Panc1 (cell line): ENCODE data around the gene TMEM156. TPM values are rescaled to one million over a fixed set of nuclear protein-coding genes. Genes with fewer than 3 reads are reported as not detected.

ENCODE experiments used
- ATAC-seq: fragments of 200-7000 bp; cut with Tn5 transposase; 2 replicates; pipeline ENCODE4 v1.9.1; 2020; ENCODE audit warnings: mild to moderate bottlenecking, moderate library complexity
- BruUV-seq: library from RNA; stranded (reverse); fragments of 400-500 nt; replicated peaks from 2 replicates; lab custom pipeline; 2021; lab: Mats Ljungman, UMichigan
- CTCF ChIA-PET: fragments of 300-600 bp; sonication (Branson Sonifier 250); formaldehyde crosslinking; loops from one replicate; lab custom pipeline; 2022; ENCODE audit warnings: antibody characterized with exemption; lab: Charles Lee
- POLR2A ChIA-PET: fragments of 300-600 bp; sonication (Branson Sonifier 250); formaldehyde crosslinking; loops from one replicate; lab custom pipeline; 2022; ENCODE audit warnings: antibody characterized with exemption; lab: Charles Lee
- DNase-seq: peaks from one replicate; pipeline ENCODE4 v3.0.0-alpha.2; 2010; ENCODE audit warnings: low read depth, low spot score
- H3K27ac ChIP-seq: 2 replicates; pipeline ENCODE4 v1.5.1; 2011; ENCODE audit warnings: mild to moderate bottlenecking, low read length, inconsistent platforms
- H3K27me3 ChIP-seq: fragments of 200-500 bp; sonication (Bioruptor generic); 2 replicates; pipeline ENCODE4 v1.6.0; 2014; ENCODE audit warnings: low read length, inconsistent platforms; ENCODE audit not compliant: control insufficient read depth, insufficient read depth
- H3K36me3 ChIP-seq: fragments of 200-500 bp; sonication (Bioruptor generic); 2 replicates; pipeline ENCODE4 v1.5.1; 2014; ENCODE audit warnings: inconsistent platforms, mild to moderate bottlenecking, low read length, moderate library complexity; ENCODE audit not compliant: control insufficient read depth, insufficient read depth
- H3K4me1 ChIP-seq: 2 replicates; pipeline ENCODE4 v1.5.1; 2011; ENCODE audit warnings: inconsistent platforms, mild to moderate bottlenecking, low read length, moderate library complexity; ENCODE audit not compliant: control insufficient read depth, insufficient read depth
- H3K4me3 ChIP-seq, 2 experiments: 2 replicates each; pipeline ENCODE4 v1.5.1; 2011 to 2012; ENCODE audit warnings: low read depth in 2 of 2, low read length in 2 of 2, mild to moderate bottlenecking in 2 of 2, inconsistent platforms in 1 of 2, moderate library complexity in 1 of 2
- H3K9me3 ChIP-seq: fragments of 200-500 bp; sonication (Bioruptor generic); 2 replicates; pipeline ENCODE4 v1.5.1; 2014; ENCODE audit warnings: low read depth, mild to moderate bottlenecking, inconsistent platforms, low read length, moderate library complexity; ENCODE audit not compliant: control insufficient read depth, insufficient read depth
- POLR2AphosphoS5 ChIP-seq: IDR thresholded peaks from 2 replicates; pipeline ENCODE4 v1.6.1; 2012; ENCODE audit warnings: mild to moderate bottlenecking, low read depth, low read length, moderate library complexity
- SIN3A ChIP-seq: IDR thresholded peaks from 2 replicates; pipeline ENCODE4 v1.6.1; 2012; ENCODE audit warnings: low read depth, mild to moderate bottlenecking, low read length, moderate library complexity, borderline replicate concordance; ENCODE audit not compliant: insufficient read depth
- TCF7L2 ChIP-seq: IDR thresholded peaks from 2 replicates; pipeline ENCODE4 v1.6.1; 2011; ENCODE audit warnings: mild to moderate bottlenecking, low read depth, low read length, inconsistent platforms
- in situ Hi-C: cut with HindIII; loops from 2 replicates; pipeline ENCODE4 v1.10.0; 2016; ENCODE audit warnings: low sequenced_read_pairs, low pct_unique_long_range_greater_than_20kb
- intact Hi-C: fragments of 100-400 bp; cut with micrococcal nuclease; formaldehyde crosslinking; loops from one replicate; pipeline ENCODE4 v1.10.0; 2022; ENCODE audit not compliant: unreplicated experiment
- total RNA-seq: library from RNA; stranded (reverse); gene quantifications from one replicate; pipeline ENCODE4 v1.2.1, GENCODE V29; 2021; ENCODE audit not compliant: unreplicated experiment
- TF ChIP-seq, protein P1 (sequence below): fragments of 450-650 bp; IDR thresholded peaks from 2 replicates; pipeline ENCODE4 v1.5.1; 2017; ENCODE audit warnings: mild to moderate bottlenecking
- TF ChIP-seq, protein P2 (sequence below), 2 experiments: IDR thresholded peaks; 2 replicates each; pipeline ENCODE4 v1.6.1; 2011 to 2012; ENCODE audit warnings: low read depth in 2 of 2, control low read depth in 1 of 2, low read length in 1 of 2, mild to moderate bottlenecking in 1 of 2, moderate library complexity in 1 of 2; ENCODE audit not compliant: insufficient read depth in 1 of 2

Gene TMEM156
- total RNA-seq, 1 experiment from 2014 or later = 5.8 TPM

DNA sequence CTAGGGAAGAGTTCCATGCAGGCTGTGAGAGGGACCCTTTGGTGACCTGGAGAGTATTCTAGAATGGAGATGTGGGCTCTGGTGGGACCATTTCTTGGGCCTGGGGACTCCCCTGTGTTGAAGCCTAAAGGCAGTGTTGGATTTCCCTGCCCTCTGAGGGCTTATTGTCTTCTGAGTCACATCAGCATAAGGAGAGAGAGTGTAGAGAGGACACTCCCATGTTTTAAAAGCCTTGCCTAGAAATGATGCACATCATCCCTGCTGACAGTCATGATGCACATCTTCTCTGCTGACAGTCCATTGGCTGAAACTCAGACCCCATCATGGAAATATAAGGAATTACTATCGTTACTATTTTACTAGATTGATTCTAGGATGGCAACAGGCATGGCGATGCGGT is 112.7 kb downstream of the TMEM156 start:
- CTCF ChIA-PET = no interaction called here
- H3K27ac ChIP-seq = no peak overlapping the region
- BruUV-seq = no TSS peak
- intact Hi-C loops = no loop called here
- ATAC-seq (no peak), DNase-seq (no peak)
- POLR2A ChIA-PET = no interaction called here
- H3K4me3 ChIP-seq = no peak overlapping the region
- no peaks in the 10 kb centered on the region for H3K27me3 ChIP-seq
- H3K4me1 ChIP-seq = no peaks in the 10 kb centered on the region
- TF ChIP-seq SIN3A = no peak
- TF ChIP-seq, protein P1, sequence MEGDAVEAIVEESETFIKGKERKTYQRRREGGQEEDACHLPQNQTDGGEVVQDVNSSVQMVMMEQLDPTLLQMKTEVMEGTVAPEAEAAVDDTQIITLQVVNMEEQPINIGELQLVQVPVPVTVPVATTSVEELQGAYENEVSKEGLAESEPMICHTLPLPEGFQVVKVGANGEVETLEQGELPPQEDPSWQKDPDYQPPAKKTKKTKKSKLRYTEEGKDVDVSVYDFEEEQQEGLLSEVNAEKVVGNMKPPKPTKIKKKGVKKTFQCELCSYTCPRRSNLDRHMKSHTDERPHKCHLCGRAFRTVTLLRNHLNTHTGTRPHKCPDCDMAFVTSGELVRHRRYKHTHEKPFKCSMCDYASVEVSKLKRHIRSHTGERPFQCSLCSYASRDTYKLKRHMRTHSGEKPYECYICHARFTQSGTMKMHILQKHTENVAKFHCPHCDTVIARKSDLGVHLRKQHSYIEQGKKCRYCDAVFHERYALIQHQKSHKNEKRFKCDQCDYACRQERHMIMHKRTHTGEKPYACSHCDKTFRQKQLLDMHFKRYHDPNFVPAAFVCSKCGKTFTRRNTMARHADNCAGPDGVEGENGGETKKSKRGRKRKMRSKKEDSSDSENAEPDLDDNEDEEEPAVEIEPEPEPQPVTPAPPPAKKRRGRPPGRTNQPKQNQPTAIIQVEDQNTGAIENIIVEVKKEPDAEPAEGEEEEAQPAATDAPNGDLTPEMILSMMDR = no peak
- TF ChIP-seq TCF7L2 = no peak
- TF ChIP-seq, protein P2, sequence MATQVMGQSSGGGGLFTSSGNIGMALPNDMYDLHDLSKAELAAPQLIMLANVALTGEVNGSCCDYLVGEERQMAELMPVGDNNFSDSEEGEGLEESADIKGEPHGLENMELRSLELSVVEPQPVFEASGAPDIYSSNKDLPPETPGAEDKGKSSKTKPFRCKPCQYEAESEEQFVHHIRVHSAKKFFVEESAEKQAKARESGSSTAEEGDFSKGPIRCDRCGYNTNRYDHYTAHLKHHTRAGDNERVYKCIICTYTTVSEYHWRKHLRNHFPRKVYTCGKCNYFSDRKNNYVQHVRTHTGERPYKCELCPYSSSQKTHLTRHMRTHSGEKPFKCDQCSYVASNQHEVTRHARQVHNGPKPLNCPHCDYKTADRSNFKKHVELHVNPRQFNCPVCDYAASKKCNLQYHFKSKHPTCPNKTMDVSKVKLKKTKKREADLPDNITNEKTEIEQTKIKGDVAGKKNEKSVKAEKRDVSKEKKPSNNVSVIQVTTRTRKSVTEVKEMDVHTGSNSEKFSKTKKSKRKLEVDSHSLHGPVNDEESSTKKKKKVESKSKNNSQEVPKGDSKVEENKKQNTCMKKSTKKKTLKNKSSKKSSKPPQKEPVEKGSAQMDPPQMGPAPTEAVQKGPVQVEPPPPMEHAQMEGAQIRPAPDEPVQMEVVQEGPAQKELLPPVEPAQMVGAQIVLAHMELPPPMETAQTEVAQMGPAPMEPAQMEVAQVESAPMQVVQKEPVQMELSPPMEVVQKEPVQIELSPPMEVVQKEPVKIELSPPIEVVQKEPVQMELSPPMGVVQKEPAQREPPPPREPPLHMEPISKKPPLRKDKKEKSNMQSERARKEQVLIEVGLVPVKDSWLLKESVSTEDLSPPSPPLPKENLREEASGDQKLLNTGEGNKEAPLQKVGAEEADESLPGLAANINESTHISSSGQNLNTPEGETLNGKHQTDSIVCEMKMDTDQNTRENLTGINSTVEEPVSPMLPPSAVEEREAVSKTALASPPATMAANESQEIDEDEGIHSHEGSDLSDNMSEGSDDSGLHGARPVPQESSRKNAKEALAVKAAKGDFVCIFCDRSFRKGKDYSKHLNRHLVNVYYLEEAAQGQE (IDR thresholded peaks at IDR 0.05; ENCODE audit: insufficient read depth in 1 of 2, low read depth in 2 of 2, low read length in 1 of 2) = no peak
- TF ChIP-seq POLR2AphosphoS5 = no peak
- in situ Hi-C loops = no loop called here
- no peaks in the 10 kb centered on the region for H3K9me3 ChIP-seq
- H3K36me3 ChIP-seq = no peaks in the 10 kb centered on the region

DNA sequence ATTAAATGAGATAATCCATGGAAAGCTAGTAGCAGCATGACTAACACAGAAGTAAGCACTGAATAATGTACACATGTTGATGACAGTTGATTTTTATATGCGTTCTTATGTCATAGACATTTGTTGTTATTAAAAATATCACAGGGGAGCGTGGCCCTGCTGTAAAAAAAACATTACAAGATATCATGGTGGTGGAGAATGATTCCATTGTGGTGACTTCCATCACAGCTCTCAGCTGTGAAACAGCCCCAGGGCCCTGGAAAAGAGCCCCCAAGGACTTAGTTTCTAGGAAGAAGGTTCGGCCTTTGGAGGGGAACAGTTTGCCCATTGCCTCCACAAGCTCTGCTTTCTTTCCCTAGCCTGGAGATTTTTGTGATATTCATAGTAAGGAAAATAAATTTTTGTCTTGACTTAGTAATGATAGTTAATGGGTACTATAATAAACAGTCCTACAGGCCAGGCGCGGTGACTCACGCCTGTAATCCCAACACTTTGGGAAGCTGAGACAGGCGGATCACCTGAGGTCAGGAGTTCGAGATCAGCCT is 114.7 kb downstream of the TMEM156 start:
- TF ChIP-seq, protein P2 (IDR thresholded peaks at IDR 0.05; ENCODE audit: insufficient read depth in 1 of 2, low read depth in 2 of 2, low read length in 1 of 2) = no peak
- TF ChIP-seq, protein P1 = no peak
- TF ChIP-seq TCF7L2 = no peak
- TF ChIP-seq POLR2AphosphoS5 = no peak
- TF ChIP-seq SIN3A = no peak
- no TSS peak for BruUV-seq
- Histone ChIP-seq H3K27me3 (no peaks in the 10 kb centered on the region), H3K4me3 (no peak overlapping the region), H3K9me3 (no peaks in the 10 kb centered on the region), H3K27ac (no peak overlapping the region), H3K36me3 (no peaks in the 10 kb centered on the region), H3K4me1 (no peaks in the 10 kb centered on the region)
- POLR2A ChIA-PET = no interaction called here
- ATAC-seq = no peak
- no peak for DNase-seq
- intact Hi-C loops (no loop called here), in situ Hi-C loops (no loop called here)
- CTCF ChIA-PET = no interaction called here
